ENCODE measurements around the gene EIF4EBP3. TPM values are rescaled to one million over a fixed set of nuclear protein-coding genes. Genes with fewer than 3 reads are reported as not detected.
A peak's percentile ranks its signal among the peaks of the same experiment; 100 is the strongest.

EIF4EBP3 gene
- total and polyA plus RNA-seq, 2 of the 4 experiments (the other 2 are of a cell fraction), result 0.36 to 2.1 TPM

DNA sequence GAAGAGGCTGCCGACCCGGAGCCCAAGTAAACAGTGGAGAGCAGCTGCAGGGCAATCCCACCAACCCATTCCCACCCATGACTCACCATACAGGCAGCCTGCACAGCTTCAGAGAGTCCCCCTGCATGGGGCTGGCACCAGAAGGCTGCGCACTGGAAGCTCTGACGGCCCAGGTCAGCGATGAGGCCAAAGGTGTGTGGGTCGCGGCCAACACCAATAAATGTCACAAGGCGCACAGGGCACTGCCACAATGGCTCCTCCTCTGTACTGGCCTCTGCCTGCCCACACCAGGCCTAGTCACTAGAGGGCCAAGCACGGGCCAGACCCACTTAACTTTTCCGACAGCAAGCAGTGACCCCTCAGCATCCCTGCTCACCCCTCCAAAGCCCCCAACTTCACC lies 12.8 kb downstream of the EIF4EBP3 start:
- H3K14ac ChIP-seq (replicated peaks; ENCODE audit: low read depth, low read length), result no peak overlapping the region
- H3K27ac ChIP-seq (ENCODE audit: insufficient read depth, low read length), result no peak overlapping the region
- peaks cover 18% of the 10 kb centered on the region; the same call in 1 of the 2 replicates for H3K36me3 ChIP-seq (ENCODE audit: control insufficient read depth, insufficient read depth, low read length)
- no peak overlapping the region for H3K4me3 ChIP-seq (ENCODE audit: insufficient read depth, low read depth, low read length)
- H4K5ac ChIP-seq (ENCODE audit: low read depth, low read length), result no peak overlapping the region
- H2BK120ac ChIP-seq (ENCODE audit: low read depth, low read length), result no peak overlapping the region
- no peak overlapping the region for H3K23ac ChIP-seq (ENCODE audit: low read depth, low read length)
- ChIA-PET POLR2A (ENCODE audit: unreplicated experiment) (no interaction called here), CTCF (no interaction called here)
- DNase-seq, result no peak
- H3K4me1 ChIP-seq (ENCODE audit: control insufficient read depth, insufficient read depth, low read length), result peaks cover 15% of the 10 kb centered on the region
- no peak overlapping the region for H3K18ac ChIP-seq (ENCODE audit: low read depth, low read length)
- H4K8ac ChIP-seq (ENCODE audit: low read depth in 2 of 2, low read length in 2 of 2), result no peak overlapping the region
- no peak overlapping the region for H3K4me2 ChIP-seq (ENCODE audit: low read depth, low read length)
- no peak overlapping the region for H2BK5ac ChIP-seq (ENCODE audit: low read depth, low read length, poor library complexity, severe bottlenecking)
- H3K9ac ChIP-seq (ENCODE audit: low read depth, low read length), result no peak overlapping the region
- no peak overlapping the region for H2BK15ac ChIP-seq (ENCODE audit: low read depth, low read length)
- no peak for ATAC-seq (ENCODE audit: low read depth)
- H3K4ac ChIP-seq (ENCODE audit: low read depth, low read length), result no peak overlapping the region
- no peak overlapping the region for H4K91ac ChIP-seq (ENCODE audit: insufficient read depth, low read depth, low read length)
- peaks cover 29 to 44% of the 10 kb centered on the region in 2 experiments for H3K79me1 ChIP-seq (ENCODE audit: low read depth in 1 of 2, low read length in 2 of 2)
- peaks cover 14% of the 10 kb centered on the region for H3K9me1 ChIP-seq (ENCODE audit: insufficient read depth, low read length)
- dilution Hi-C loops (cut with HindIII; ENCODE audit: low sequenced_read_pairs, unreplicated experiment) (no loop called here), intact Hi-C loops (cut with micrococcal nuclease) (no loop called here), in situ Hi-C loops (cut with MboI; ENCODE audit: low sequenced_read_pairs) (loop anchor here (5.0 kb wide), 1 partner anchor 87 kb away; the partner anchor contains the start of genes IK and NDUFA2)
- H2BK20ac ChIP-seq (ENCODE audit: low read depth, low read length), result no peak overlapping the region
- TF ChIP-seq, protein P1, sequence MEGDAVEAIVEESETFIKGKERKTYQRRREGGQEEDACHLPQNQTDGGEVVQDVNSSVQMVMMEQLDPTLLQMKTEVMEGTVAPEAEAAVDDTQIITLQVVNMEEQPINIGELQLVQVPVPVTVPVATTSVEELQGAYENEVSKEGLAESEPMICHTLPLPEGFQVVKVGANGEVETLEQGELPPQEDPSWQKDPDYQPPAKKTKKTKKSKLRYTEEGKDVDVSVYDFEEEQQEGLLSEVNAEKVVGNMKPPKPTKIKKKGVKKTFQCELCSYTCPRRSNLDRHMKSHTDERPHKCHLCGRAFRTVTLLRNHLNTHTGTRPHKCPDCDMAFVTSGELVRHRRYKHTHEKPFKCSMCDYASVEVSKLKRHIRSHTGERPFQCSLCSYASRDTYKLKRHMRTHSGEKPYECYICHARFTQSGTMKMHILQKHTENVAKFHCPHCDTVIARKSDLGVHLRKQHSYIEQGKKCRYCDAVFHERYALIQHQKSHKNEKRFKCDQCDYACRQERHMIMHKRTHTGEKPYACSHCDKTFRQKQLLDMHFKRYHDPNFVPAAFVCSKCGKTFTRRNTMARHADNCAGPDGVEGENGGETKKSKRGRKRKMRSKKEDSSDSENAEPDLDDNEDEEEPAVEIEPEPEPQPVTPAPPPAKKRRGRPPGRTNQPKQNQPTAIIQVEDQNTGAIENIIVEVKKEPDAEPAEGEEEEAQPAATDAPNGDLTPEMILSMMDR (conservative IDR thresholded peaks at IDR 0.05; ENCODE audit: low read depth, low read length), result no peak
- TF ChIP-seq CEBPB (IDR thresholded peaks at IDR 0.05; ENCODE audit: low read depth, low read length), result no peak
- no peak for TF ChIP-seq SMC3 (IDR thresholded peaks at IDR 0.05; ENCODE audit: low read depth, low read length)
- TF ChIP-seq RCOR1 (IDR thresholded peaks at IDR 0.05; ENCODE audit: insufficient replicate concordance, low read length), result no peak
- no peak for TF ChIP-seq MAFK (IDR thresholded peaks at IDR 0.05; ENCODE audit: low read depth, low read length)
- TF ChIP-seq BHLHE40 (IDR thresholded peaks at IDR 0.05; ENCODE audit: low read depth, low read length), result no peak
- no peak for TF ChIP-seq CHD1 (IDR thresholded peaks at IDR 0.05; ENCODE audit: low read depth, low read length)
- TF ChIP-seq NFE2L2 (IDR thresholded peaks at IDR 0.05; ENCODE audit: low read depth, low read length), result no peak
- TF ChIP-seq, protein P2, sequence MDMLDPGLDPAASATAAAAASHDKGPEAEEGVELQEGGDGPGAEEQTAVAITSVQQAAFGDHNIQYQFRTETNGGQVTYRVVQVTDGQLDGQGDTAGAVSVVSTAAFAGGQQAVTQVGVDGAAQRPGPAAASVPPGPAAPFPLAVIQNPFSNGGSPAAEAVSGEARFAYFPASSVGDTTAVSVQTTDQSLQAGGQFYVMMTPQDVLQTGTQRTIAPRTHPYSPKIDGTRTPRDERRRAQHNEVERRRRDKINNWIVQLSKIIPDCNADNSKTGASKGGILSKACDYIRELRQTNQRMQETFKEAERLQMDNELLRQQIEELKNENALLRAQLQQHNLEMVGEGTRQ (IDR thresholded peaks at IDR 0.05; ENCODE audit: low read depth, low read length), result no peak
- TF ChIP-seq MAZ (IDR thresholded peaks at IDR 0.05; ENCODE audit: borderline replicate concordance, low read depth, low read length), result no peak
- no peak for TF ChIP-seq POLR2A (IDR thresholded peaks at IDR 0.05; ENCODE audit: low read depth, low read length)
- no peak for TF ChIP-seq RFX5 (IDR thresholded peaks at IDR 0.05; ENCODE audit: low read depth, low read length)
- TF ChIP-seq, protein P3, sequence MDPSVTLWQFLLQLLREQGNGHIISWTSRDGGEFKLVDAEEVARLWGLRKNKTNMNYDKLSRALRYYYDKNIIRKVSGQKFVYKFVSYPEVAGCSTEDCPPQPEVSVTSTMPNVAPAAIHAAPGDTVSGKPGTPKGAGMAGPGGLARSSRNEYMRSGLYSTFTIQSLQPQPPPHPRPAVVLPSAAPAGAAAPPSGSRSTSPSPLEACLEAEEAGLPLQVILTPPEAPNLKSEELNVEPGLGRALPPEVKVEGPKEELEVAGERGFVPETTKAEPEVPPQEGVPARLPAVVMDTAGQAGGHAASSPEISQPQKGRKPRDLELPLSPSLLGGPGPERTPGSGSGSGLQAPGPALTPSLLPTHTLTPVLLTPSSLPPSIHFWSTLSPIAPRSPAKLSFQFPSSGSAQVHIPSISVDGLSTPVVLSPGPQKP (IDR thresholded peaks at IDR 0.05; ENCODE audit: borderline replicate concordance, low read depth, low read length), result no peak
- no peak for TF ChIP-seq MXI1 (IDR thresholded peaks at IDR 0.05; ENCODE audit: borderline replicate concordance, low read depth, low read length)
- no peak for TF ChIP-seq FOS (IDR thresholded peaks at IDR 0.05; ENCODE audit: low read depth, low read length)
- no peaks in the 10 kb centered on the region for H3K9me3 ChIP-seq (ENCODE audit: control insufficient read depth, insufficient read depth, low read length)
- no peak overlapping the region for H2AFZ ChIP-seq (replicated peaks; ENCODE audit: low read length, poor library complexity)
- no peak overlapping the region for H3K56ac ChIP-seq (ENCODE audit: extremely low read depth, insufficient read depth, low read length)
- H2AK9ac ChIP-seq (replicated peaks; ENCODE audit: low read depth, low read length, poor library complexity), result peak overlapping the region; percentile 13
- no peaks in the 10 kb centered on the region for H4K20me1 ChIP-seq (ENCODE audit: insufficient read depth, low read length)
- no peak overlapping the region for H2AK5ac ChIP-seq (ENCODE audit: low read depth, low read length)
- 98% methylated on average over 6 of the region's 10 CpGs; no CpG with 5 or more reads in 1 of the 2 experiments for WGBS, 2 experiments (ENCODE audit: extremely low coverage in 2 of 2, insufficient read length in 1 of 2)
- no peaks in the 10 kb centered on the region for H3K27me3 ChIP-seq (ENCODE audit: control insufficient read depth, insufficient read depth, low read length)
- no TSS peak for BruUV-seq (replicated peaks)
